Measurements from ENCODE around the gene FAM114A2.

Gene FAM114A2

DNA sequence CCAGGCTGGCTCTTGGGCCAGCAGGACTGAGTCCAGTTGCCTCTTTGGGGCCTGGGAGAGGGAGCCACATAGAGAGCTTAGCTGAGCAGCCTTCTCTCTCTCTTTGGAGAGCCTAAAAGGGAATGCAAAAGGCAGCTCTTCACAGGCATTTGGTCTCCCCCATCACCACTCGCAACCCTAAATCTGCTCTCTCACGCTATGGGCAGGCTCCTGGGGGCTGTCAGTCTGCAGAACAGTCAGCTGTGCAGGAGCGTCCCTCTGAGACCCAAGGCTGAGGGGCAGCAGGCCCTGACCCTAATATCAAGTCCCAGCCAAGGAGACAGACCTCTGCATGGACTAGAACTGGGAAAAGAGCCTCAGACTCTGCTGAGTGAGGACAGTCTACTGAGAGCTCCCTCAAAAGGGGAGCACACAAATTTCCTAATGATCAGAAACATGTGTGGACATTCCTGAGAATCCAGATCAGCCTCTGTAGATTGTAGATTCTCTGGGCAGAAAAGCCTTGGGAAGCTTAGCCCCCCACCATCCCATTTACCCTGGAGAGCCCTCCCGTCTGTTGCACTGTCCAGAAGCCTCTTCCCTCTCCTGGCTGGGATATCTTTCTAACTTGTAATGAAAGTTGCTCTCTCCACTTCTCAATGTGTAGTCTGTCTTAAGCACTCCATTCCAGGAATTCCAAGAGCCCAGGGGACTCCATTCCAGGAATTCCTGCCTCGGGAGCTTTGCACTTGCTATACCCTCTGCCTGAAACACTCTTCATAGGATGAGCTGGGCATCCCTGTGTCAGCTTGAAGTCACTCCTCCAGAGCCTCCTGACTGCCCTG lies 79.4 kb downstream of the FAM114A2 start:
- Mint-ChIP-seq H3K27me3 (no peaks in the 10 kb centered on the region), H3K4me3 (no peak overlapping the region), H3K27ac (no peak overlapping the region), H3K9me3 (no peaks in the 10 kb centered on the region), H3K4me1 (ENCODE audit: low read depth) (peaks cover 11% of the 10 kb centered on the region), H3K36me3 (ENCODE audit: low read depth) (no peaks in the 10 kb centered on the region)

DNA sequence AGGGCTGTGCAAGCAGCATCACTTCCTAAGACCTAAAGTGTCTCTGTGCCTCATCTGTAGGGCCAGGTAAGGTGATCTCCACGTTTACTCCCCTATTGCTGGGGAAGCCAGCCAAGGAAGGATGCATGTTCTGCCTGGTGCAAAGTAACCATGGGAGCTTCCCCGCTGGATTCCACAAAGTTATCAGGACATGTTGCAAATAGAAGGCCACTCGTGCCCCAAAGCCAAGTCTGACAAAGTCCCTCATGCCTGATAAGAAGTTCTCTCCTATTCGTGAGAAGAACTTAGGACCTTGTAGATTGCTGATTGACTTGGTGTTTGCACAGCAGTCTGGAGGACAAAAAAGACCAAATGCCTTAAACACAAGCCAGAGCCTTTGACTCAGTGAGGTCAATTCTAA lies 81.5 kb downstream of the FAM114A2 start:
- no peak overlapping the region for H3K4me3 Mint-ChIP-seq
- no peaks in the 10 kb centered on the region for H3K9me3 Mint-ChIP-seq
- H3K27ac Mint-ChIP-seq: no peak overlapping the region
- peaks cover 11% of the 10 kb centered on the region for H3K4me1 Mint-ChIP-seq (ENCODE audit: low read depth)
- no peaks in the 10 kb centered on the region for H3K27me3 Mint-ChIP-seq
- H3K36me3 Mint-ChIP-seq (ENCODE audit: low read depth): no peaks in the 10 kb centered on the region

DNA sequence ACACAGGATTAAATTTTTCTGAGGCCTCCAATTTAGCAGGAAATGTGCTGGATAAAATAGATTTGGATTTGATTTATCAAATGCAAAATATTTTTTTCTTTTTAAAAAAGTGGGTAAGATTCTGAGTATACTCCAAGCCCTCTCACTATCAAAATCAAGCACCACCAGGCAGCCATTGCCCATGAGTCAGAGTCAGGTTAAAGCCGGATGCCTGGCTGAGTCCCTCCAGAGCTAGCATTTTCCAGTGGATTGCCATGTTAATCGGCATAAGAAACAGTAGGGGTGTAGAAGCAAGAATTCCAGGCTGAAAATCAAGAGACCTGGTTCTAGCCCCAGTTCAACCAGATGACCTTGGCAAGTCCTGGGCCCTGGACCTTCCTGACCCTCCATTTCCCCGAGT lies 85.3 kb downstream of the FAM114A2 start:
- H3K9me3 Mint-ChIP-seq: no peaks in the 10 kb centered on the region
- no peaks in the 10 kb centered on the region for H3K4me1 Mint-ChIP-seq (ENCODE audit: low read depth)
- no peaks in the 10 kb centered on the region for H3K36me3 Mint-ChIP-seq (ENCODE audit: low read depth)
- H3K4me3 Mint-ChIP-seq: no peak overlapping the region
- H3K27me3 Mint-ChIP-seq: no peaks in the 10 kb centered on the region
- H3K27ac Mint-ChIP-seq: no peak overlapping the region

DNA sequence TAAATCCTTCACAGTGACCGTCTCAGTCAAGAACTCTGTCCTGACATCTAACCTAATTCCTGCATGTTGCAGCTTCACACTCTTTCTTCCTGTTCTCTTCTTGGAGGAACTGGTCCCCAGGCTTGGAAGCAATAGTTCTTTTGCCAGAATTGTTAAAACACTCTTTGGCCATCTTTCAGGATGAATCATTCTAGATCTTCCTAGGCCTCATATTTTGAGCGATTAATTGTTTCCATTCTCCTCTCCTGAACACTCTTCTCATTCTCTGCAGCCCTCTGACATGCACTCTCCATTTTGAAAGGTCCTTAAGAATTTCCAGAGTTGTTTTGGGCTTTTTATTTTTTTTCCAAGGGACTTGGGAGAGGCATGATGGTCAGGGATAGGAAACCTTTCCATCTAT lies 85.8 kb downstream of the FAM114A2 start:
- Mint-ChIP-seq H3K4me1 (ENCODE audit: low read depth) (no peaks in the 10 kb centered on the region), H3K36me3 (ENCODE audit: low read depth) (no peaks in the 10 kb centered on the region), H3K27me3 (no peaks in the 10 kb centered on the region), H3K27ac (no peak overlapping the region), H3K9me3 (no peaks in the 10 kb centered on the region), H3K4me3 (no peak overlapping the region)

DNA sequence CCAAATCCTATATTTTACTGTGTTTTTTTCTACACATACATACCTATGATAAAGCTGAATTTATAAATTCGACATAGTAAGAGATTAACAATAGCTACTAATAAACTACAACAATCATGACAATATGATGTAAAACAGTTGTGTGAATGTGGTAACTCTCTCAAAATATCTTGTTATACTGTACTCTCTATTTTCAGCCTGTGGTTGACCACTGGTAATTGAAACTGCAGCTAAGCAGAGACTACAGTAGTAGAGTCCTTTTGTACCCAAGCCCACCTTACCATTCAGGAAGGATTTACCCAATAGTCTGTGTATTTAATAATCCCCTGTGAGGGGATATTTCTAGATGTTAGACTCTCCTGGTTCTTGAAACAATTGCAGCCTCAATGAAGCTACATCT lies 86.7 kb downstream of the FAM114A2 start:
- H3K4me1 Mint-ChIP-seq (ENCODE audit: low read depth): no peaks in the 10 kb centered on the region
- no peak overlapping the region for H3K4me3 Mint-ChIP-seq

DNA sequence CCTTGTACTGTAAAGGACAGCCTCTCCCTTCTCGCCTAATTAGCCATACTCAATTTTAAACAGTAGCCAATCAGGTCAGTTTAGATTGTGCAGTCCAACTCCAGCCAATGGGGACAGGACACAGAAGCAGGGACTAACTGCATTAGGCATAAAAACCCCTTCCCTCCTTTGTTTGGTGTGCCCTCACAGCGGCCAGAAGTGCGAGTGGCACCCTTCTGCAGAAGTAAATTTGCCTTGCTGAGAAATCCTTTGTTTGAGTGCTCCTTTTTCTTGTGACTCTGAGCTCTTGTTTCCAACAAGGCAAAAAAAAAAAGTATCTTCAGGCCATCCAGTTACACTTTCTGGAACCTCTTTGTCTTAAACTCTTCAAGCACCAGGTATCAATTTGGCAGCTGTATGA lies 97.4 kb downstream of the FAM114A2 start:
- Mint-ChIP-seq H3K4me1 (ENCODE audit: low read depth) (no peaks in the 10 kb centered on the region), H3K36me3 (ENCODE audit: low read depth) (no peaks in the 10 kb centered on the region), H3K4me3 (no peak overlapping the region), H3K27ac (no peak overlapping the region), H3K27me3 (no peaks in the 10 kb centered on the region), H3K9me3 (peaks cover 27% of the 10 kb centered on the region)

More for the DNA sequence above, 86.7 kb downstream of the FAM114A2 start:
- Mint-ChIP-seq H3K27ac (no peak overlapping the region), H3K27me3 (no peaks in the 10 kb centered on the region), H3K9me3 (no peaks in the 10 kb centered on the region), H3K36me3 (ENCODE audit: low read depth) (no peaks in the 10 kb centered on the region)

All from stimulated activated naive CD8-positive, alpha-beta T cell treated with anti-CD3 and anti-CD28 coated beads, Interleukin-15, Interleukin-2, amounts not matched to agents 100 ng/mL and 50 ng/mL, for 24 hours (primary cell).